ENCODE measurements around the gene TRAPPC2.

GRCh38 chrX:13734278-13735172 is at the start of gene TRAPPC2, which contains the start of gene OFD1:
- TF ChIP-seq, protein P1, sequence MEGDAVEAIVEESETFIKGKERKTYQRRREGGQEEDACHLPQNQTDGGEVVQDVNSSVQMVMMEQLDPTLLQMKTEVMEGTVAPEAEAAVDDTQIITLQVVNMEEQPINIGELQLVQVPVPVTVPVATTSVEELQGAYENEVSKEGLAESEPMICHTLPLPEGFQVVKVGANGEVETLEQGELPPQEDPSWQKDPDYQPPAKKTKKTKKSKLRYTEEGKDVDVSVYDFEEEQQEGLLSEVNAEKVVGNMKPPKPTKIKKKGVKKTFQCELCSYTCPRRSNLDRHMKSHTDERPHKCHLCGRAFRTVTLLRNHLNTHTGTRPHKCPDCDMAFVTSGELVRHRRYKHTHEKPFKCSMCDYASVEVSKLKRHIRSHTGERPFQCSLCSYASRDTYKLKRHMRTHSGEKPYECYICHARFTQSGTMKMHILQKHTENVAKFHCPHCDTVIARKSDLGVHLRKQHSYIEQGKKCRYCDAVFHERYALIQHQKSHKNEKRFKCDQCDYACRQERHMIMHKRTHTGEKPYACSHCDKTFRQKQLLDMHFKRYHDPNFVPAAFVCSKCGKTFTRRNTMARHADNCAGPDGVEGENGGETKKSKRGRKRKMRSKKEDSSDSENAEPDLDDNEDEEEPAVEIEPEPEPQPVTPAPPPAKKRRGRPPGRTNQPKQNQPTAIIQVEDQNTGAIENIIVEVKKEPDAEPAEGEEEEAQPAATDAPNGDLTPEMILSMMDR (IDR thresholded peaks at IDR 0.05): no peak
- TF ChIP-seq POLR2AphosphoS5 (IDR thresholded peaks at IDR 0.05): peak; percentile 98

Measured in esophagus muscularis mucosa (tissue), 3 donors.